ENCODE data around the gene CFHR4.
"Not testable (repeated sequence)": the region's sequence is repeated elsewhere in the genome, so short reads cannot be mapped to it uniquely, and the experiment has no call there.

Gene CFHR4

GRCh38 chr1:196887515-196888239 lies at the start of gene CFHR4:
Gene CFHR4, plus strand, starts transcription at chr1:196888052. Its CDS starts 99 bp downstream, at chr1:196888151.
- TF ChIP-seq CTCF (IDR thresholded peaks at IDR 0.05; ENCODE audit: low read length, missing control alignments): no peak
- DNase-seq (ENCODE audit: low read depth): no peak
- no peak within 1 kb of the TSS for H3K4me3 ChIP-seq (replicated peaks; ENCODE audit: low read depth, low read length)

DNA sequence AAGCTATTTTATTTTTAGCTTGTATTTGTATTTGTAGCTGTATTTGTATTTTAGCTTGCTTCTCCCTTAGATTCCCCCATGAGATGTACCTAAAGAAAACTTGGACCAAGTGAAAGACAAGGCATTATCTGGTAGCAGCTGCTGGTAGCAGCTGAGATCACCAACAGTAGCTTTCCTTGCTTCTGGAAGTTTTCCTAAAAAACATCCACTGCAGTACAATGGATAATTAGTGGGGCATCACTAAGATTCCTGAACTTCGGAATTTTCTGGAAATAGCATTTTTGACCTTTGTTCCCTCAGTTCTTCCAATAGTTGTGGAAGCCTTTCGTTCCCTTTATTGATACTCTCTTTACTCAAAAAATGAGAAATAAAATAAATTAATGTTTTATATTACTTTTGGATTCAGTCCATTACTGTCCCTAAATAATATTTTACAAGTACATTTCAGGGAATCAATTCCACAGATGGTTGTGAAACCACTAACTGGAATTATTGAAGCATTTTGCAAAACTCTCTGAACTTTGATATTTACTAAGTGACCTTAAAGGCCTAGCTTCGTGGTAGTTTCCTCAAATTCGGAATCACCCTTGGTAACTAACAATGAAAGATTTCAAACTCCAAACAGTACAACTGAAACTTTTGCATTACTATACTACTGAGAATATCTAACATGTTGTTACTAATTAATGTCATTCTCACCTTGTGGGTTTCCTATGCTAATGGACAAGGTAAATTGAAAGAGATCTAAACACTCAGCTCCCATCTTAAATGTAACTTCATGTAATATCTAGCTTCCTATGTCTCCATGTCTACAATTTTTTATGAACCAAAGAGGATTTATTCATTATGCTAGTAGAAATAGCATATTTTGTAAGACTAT lies 38.0 kb upstream of the CFHR4 start:
- not testable (repeated sequence) for DNase-seq (ENCODE audit: low read depth); H3K4me3 ChIP-seq (replicated peaks; ENCODE audit: low read depth, low read length)

DNA sequence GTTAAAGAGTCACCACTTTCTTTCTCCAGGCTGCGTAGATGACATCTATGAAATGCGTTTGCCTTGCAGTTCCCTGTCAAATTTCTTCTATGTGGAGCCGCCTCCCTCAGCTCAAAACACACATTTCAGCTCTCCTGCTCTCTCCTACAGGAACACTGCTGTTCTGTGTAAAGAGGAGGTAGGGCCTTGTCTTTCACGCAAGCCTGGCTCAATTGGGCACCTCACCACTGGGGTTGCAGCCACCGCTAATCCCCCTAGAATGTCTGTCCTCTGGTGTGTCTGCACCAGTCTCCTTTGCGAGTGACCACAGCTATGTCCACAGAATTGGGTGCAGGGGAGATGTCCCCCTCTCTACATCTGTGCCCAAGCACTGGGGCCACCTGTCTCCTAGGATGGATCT lies 31.8 kb upstream of the CFHR4 start:
- DNase-seq (ENCODE audit: low read depth): no peak
- TF ChIP-seq CTCF (IDR thresholded peaks at IDR 0.05; ENCODE audit: low read length, missing control alignments): no peak
- no peak overlapping the region for H3K4me3 ChIP-seq (replicated peaks; ENCODE audit: low read depth, low read length)

- no peak for TF ChIP-seq CTCF (IDR thresholded peaks at IDR 0.05; ENCODE audit: low read length, missing control alignments)
- no peak overlapping the region for H3K4me3 ChIP-seq (replicated peaks; ENCODE audit: low read depth, low read length)
- no peak for DNase-seq (ENCODE audit: low read depth)
Measured at GRCh38 chr1:196857188-196857587, 30.7 kb upstream of the CFHR4 start.

GRCh38 chr1:196858811-196859210 lies 29.0 kb upstream of the CFHR4 start:
- DNase-seq (ENCODE audit: low read depth): no peak
- TF ChIP-seq CTCF (IDR thresholded peaks at IDR 0.05; ENCODE audit: low read length, missing control alignments): no peak
- H3K4me3 ChIP-seq (replicated peaks; ENCODE audit: low read depth, low read length): no peak overlapping the region

DNA sequence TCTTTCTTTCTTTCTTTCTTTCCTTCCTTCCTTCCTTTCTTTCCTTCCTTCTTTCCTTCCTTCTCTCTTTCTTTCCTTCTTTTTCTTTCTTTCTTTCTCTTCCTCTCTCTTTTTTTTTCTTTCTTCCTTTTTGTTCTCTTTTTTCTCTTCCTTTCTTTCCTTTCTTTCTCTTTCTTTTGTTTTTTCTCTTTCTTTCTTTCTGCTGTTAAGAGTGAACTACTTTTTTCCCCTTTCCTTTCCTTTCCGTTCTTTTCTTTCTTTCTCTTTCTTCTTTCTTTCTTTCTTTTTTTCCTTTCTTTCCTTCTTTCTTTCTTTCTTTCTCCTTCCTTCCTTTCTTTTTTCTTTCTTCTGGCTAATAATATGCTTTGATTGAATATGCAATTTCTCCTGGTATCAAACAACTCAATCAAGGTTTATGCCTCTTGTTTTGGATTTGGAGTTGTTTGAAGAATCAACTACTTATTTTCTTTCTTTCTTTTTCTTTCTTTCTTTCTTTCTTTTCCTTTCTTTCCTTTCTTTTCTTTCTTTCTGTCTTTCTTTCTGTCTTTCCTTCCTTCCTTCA lies 27.4 kb upstream of the CFHR4 start:
- TF ChIP-seq CTCF (IDR thresholded peaks at IDR 0.05; ENCODE audit: low read length, missing control alignments): no peak
- no peak overlapping the region for H3K4me3 ChIP-seq (replicated peaks; ENCODE audit: low read depth, low read length)
- DNase-seq (ENCODE audit: low read depth): no peak

GRCh38 chr1:196861429-196861828 lies 26.4 kb upstream of the CFHR4 start:
- DNase-seq (ENCODE audit: low read depth): no peak
- no peak for TF ChIP-seq CTCF (IDR thresholded peaks at IDR 0.05; ENCODE audit: low read length, missing control alignments)
- H3K4me3 ChIP-seq (replicated peaks; ENCODE audit: low read depth, low read length): no peak overlapping the region
